OCI-LY1 (cell line): ENCODE measurements around the gene KCNK5.

ENCODE experiments used
- H2AFZ ChIP-seq: fragments of 200-600 bp; sonication (generic), shearing (Covaris generic); 2 replicates; pipeline ENCODE4 v1.6.0; 2014; ENCODE audit warnings: antibody characterized with exemption, mild to moderate bottlenecking, low read length
- H3F3A ChIP-seq: fragments of 200-600 bp; sonication (generic), shearing (Covaris generic); 2 replicates; pipeline ENCODE4 v1.6.0; 2014; ENCODE audit warnings: mild to moderate bottlenecking, antibody characterized with exemption, low read length, moderate library complexity; ENCODE audit not compliant: insufficient read depth
- H3K27ac ChIP-seq: fragments of 200-600 bp; sonication (generic); 2 replicates; pipeline ENCODE4 v1.5.1; 2014; ENCODE audit warnings: low read length, mixed run types, mild to moderate bottlenecking, low read depth; ENCODE audit not compliant: poor library complexity, severe bottlenecking
- H3K27me3 ChIP-seq: fragments of 200-600 bp; sonication (generic); 2 replicates; pipeline ENCODE4 v1.6.0; 2014; ENCODE audit warnings: antibody characterized with exemption, mild to moderate bottlenecking, low read length, moderate library complexity; ENCODE audit not compliant: insufficient read depth
- H3K36me3 ChIP-seq: fragments of 200-600 bp; sonication (generic); 2 replicates; pipeline ENCODE4 v1.6.1; 2014; ENCODE audit warnings: mild to moderate bottlenecking, antibody characterized with exemption, low read length, moderate library complexity, mixed read lengths; ENCODE audit not compliant: insufficient read depth
- H3K4me1 ChIP-seq: fragments of 200-600 bp; sonication (generic); 2 replicates; pipeline ENCODE4 v1.5.1; 2014; ENCODE audit warnings: mild to moderate bottlenecking, low read length, moderate library complexity; ENCODE audit not compliant: insufficient read depth, severe bottlenecking
- H3K4me2 ChIP-seq: fragments of 200-600 bp; sonication (generic), shearing (Covaris generic); 2 replicates; pipeline ENCODE4 v1.6.1; 2014; ENCODE audit warnings: low read length
- H3K4me3 ChIP-seq: fragments of 200-600 bp; sonication (generic); 2 replicates; pipeline ENCODE4 v1.5.1; 2014; ENCODE audit warnings: low read length, low read depth, mild to moderate bottlenecking, mixed read lengths; ENCODE audit not compliant: poor library complexity, severe bottlenecking
- H3K79me2 ChIP-seq: fragments of 200-600 bp; shearing (Covaris generic); 2 replicates; pipeline ENCODE4 v1.6.1; 2016; ENCODE audit warnings: mixed run types, low read length, mixed read lengths; ENCODE audit not compliant: insufficient read depth
- H3K9ac ChIP-seq: fragments of 200-600 bp; sonication (generic), shearing (Covaris generic); 2 replicates; pipeline ENCODE4 v1.6.1; 2014; ENCODE audit warnings: mild to moderate bottlenecking, low read length, mixed read lengths
- H3K9me2 ChIP-seq: fragments of 200-600 bp; sonication (generic), shearing (Covaris generic); 2 replicates; pipeline ENCODE4 v1.6.1; 2014; ENCODE audit warnings: low read depth, mild to moderate bottlenecking, low read length, mixed read lengths
- H3K9me3 ChIP-seq: fragments of 200-600 bp; shearing (Covaris generic); 2 replicates; pipeline ENCODE4 v1.6.1; 2014; ENCODE audit warnings: low read length, mixed read lengths
- H4K20me1 ChIP-seq: fragments of 200-600 bp; sonication (generic), shearing (Covaris generic); 2 replicates; pipeline ENCODE4 v1.6.0; 2016; ENCODE audit warnings: mild to moderate bottlenecking, low read length; ENCODE audit not compliant: insufficient read depth
- CTCF ChIP-seq: fragments of 200-600 bp; sonication (generic), shearing (Covaris generic); IDR thresholded peaks from 2 replicates; pipeline ENCODE4 v1.5.1; 2017; ENCODE audit warnings: mild to moderate bottlenecking, antibody characterized with exemption, low read length, moderate library complexity, mixed read lengths
- EZH2 ChIP-seq: fragments of 200-600 bp; sonication (generic), shearing (Covaris generic); IDR thresholded peaks from 2 replicates; pipeline ENCODE4 v1.8.0; 2017; ENCODE audit warnings: borderline replicate concordance, mixed run types, mild to moderate bottlenecking, antibody characterized with exemption, low read length, moderate library complexity, mixed read lengths

KCNK5 gene

GRCh38 chr6:39223555-39223954 is 5.7 kb downstream of the KCNK5 start:
- no peaks in the 10 kb centered on the region for H3K79me2 ChIP-seq
- H3K27me3 ChIP-seq = no peaks in the 10 kb centered on the region
- no peaks in the 10 kb centered on the region for H4K20me1 ChIP-seq
- no peak overlapping the region for H3K4me3 ChIP-seq
- no peaks in the 10 kb centered on the region for H3K9me2 ChIP-seq
- no peak overlapping the region for H3K4me2 ChIP-seq
- H3K27ac ChIP-seq = no peak overlapping the region
- TF ChIP-seq CTCF = no peak
- TF ChIP-seq EZH2 = no peak
- no peaks in the 10 kb centered on the region for H3F3A ChIP-seq
- H3K4me1 ChIP-seq = no peaks in the 10 kb centered on the region
- no peak overlapping the region for H3K9ac ChIP-seq
- no peak overlapping the region for H2AFZ ChIP-seq
- H3K9me3 ChIP-seq = no peaks in the 10 kb centered on the region
- no peaks in the 10 kb centered on the region for H3K36me3 ChIP-seq

GRCh38 chr6:39223061-39223460 is 6.2 kb downstream of the KCNK5 start:
- no peaks in the 10 kb centered on the region for H3K36me3 ChIP-seq
- no peaks in the 10 kb centered on the region for H3K4me1 ChIP-seq
- no peaks in the 10 kb centered on the region for H3K9me2 ChIP-seq
- H3F3A ChIP-seq = no peaks in the 10 kb centered on the region
- H3K4me3 ChIP-seq = no peak overlapping the region
- no peak for TF ChIP-seq EZH2
- TF ChIP-seq CTCF = no peak
- no peaks in the 10 kb centered on the region for H4K20me1 ChIP-seq
- H3K9me3 ChIP-seq = no peaks in the 10 kb centered on the region
- H3K27ac ChIP-seq = no peak overlapping the region
- no peaks in the 10 kb centered on the region for H3K27me3 ChIP-seq
- H2AFZ ChIP-seq = no peak overlapping the region
- H3K4me2 ChIP-seq = no peak overlapping the region
- H3K9ac ChIP-seq = no peak overlapping the region
- no peaks in the 10 kb centered on the region for H3K79me2 ChIP-seq

DNA sequence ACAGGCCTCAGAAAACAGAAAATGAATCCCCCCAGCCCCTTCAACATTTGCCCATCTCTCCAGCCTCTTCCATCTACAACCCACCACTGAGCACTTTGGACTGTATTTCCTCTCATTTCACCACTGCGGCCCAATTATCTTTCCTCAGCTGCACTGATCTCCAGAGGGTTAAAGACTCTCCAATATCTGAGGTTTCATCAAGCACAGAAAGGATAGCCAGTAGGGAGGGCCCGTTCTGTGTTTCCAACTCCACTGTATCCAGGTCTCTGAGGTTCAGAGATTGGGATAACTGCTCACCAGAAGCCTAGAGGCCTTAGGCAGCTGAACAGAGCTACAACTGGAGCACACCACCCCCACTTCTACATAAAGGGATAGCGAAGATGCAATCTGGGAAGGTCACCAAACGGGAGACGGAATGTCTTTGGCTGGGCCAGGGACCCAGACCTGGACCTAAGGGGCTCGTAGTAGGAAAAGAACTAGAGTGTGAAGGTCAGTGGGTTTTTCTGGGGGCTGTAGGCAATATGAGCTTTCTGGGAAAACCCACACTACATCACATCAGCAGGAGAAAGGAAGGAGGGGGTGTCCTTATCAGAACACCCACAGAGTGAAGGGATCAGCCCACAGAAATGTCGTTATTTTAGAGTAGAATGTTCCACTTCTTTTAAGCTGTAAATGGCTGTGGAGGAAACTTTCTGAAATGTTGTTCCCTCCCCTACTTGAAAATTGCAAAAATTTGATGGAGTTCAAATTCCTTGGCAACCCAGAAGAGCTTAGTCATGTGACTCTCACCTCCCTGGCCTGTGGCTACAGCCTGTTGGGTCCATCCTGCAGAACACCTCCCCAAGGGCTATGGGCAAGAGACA is 7.3 kb downstream of the KCNK5 start:
- Histone ChIP-seq H3K36me3 (no peaks in the 10 kb centered on the region), H3K27ac (no peak overlapping the region), H3K79me2 (no peaks in the 10 kb centered on the region)

More for the DNA sequence above, 7.3 kb downstream of the KCNK5 start:
- Histone ChIP-seq H3K4me1 (no peaks in the 10 kb centered on the region), H3K9me3 (no peaks in the 10 kb centered on the region), H3F3A (no peaks in the 10 kb centered on the region), H2AFZ (no peak overlapping the region), H3K4me2 (no peak overlapping the region), H3K9me2 (no peaks in the 10 kb centered on the region), H3K9ac (no peak overlapping the region), H3K4me3 (no peak overlapping the region), H3K27me3 (no peaks in the 10 kb centered on the region), H4K20me1 (no peaks in the 10 kb centered on the region)
- TF ChIP-seq CTCF = no peak
- no peak for TF ChIP-seq EZH2
